Tibial nerve (tissue), 4 donors: ENCODE measurements around the gene NT5DC4. TPM values are rescaled to one million over a fixed set of nuclear protein-coding genes. Genes with fewer than 3 reads are reported as not detected.

ENCODE experiments used
- DNase-seq, 2 donors: peaks; one replicate each; pipeline ENCODE4 v3.0.0-alpha.2; 2019; ENCODE audit warnings: low spot score in 2 of 2
- H3K27ac ChIP-seq, 4 donors: fragments of 200-600 bp; sonication (generic) in 3 of 4; one replicate each; pipeline ENCODE4 v1.5.1; 2017 to 2019; ENCODE audit warnings: mild to moderate bottlenecking in 1 of 4
- H3K27me3 ChIP-seq, 2 donors: fragments of 200-600 bp; sonication (generic) in 1 of 2; one replicate each; pipeline versions ENCODE4 v1.5.1 to v1.6.0; 2017 to 2019
- H3K36me3 ChIP-seq, 3 donors: fragments of 200-600 bp; sonication (generic); one replicate each; pipeline ENCODE4 v1.5.1; 2018 to 2019
- H3K4me1 ChIP-seq, 4 donors: fragments of 200-600 bp; sonication (generic) in 3 of 4; one replicate each; pipeline ENCODE4 v1.5.1; 2017 to 2019
- H3K4me3 ChIP-seq, 4 donors: fragments of 200-600 bp; sonication (generic) in 3 of 4; one replicate each; pipeline ENCODE4 v1.5.1; 2017 to 2019; ENCODE audit warnings: mild to moderate bottlenecking in 1 of 4, moderate library complexity in 1 of 4
- H3K9me3 ChIP-seq, 4 donors: fragments of 200-600 bp; sonication (generic) in 3 of 4; one replicate each; pipeline ENCODE4 v1.5.1; 2017 to 2019
- EP300 ChIP-seq, 2 donors: sonication (generic); formaldehyde crosslinking; IDR thresholded peaks; one replicate each; pipeline ENCODE4 v1.6.1; 2017; ENCODE audit warnings: antibody characterized with exemption in 2 of 2, mild to moderate bottlenecking in 1 of 2
- POLR2A ChIP-seq, 2 donors: fragments of 450-650 bp; IDR thresholded peaks; one replicate each; pipeline ENCODE4 v1.6.1; 2017; ENCODE audit warnings: antibody characterized with exemption in 2 of 2, mild to moderate bottlenecking in 2 of 2, moderate library complexity in 2 of 2
- WGBS, 2 donors: methylation state at CpG; one replicate each; pipeline ENCODE4 v1.1.5; 2018; 5-methylcytosine and 5-hydroxymethylcytosine counted together
- total RNA-seq, 4 donors: library from RNA; depleted of rRNA; stranded (reverse); fragments of >200 nt; gene quantifications; one replicate each; pipeline ENCODE4 v1.1.0, GENCODE V29; 2016
- TF ChIP-seq, protein P1 (sequence below), 5 experiments: fragments of 200-600 bp in 3 of 5; fragments of 450-650 bp in 2 of 5; sonication (generic) in 3 of 5; IDR thresholded peaks; one replicate each; pipeline ENCODE4 v1.5.1; 2016 to 2019; ENCODE audit warnings: antibody characterized with exemption in 5 of 5, mild to moderate bottlenecking in 3 of 5, moderate library complexity in 2 of 5

The NT5DC4 gene
- total RNA-seq, 4 donors from 2014 or later, result not detected

GRCh38 chr2:112787729-112788393 lies 67.0 kb downstream of the NT5DC4 start:
- H3K4me1 ChIP-seq, result peaks cover 0 to 4% (median 0%) of the 10 kb centered on the region in 4 donors
- H3K4me3 ChIP-seq, result no peak overlapping the region
- DNase-seq, result no peak
- no peaks in the 10 kb centered on the region for H3K27me3 ChIP-seq
- 78 to 81% methylated on average over 4 of the region's 4 CpGs for WGBS, 2 donors
- no peaks in the 10 kb centered on the region for H3K36me3 ChIP-seq
- TF ChIP-seq EP300 (IDR thresholded peaks at IDR 0.05) (no peak), POLR2A (IDR thresholded peaks at IDR 0.05) (no peak)
- TF ChIP-seq, protein P1, sequence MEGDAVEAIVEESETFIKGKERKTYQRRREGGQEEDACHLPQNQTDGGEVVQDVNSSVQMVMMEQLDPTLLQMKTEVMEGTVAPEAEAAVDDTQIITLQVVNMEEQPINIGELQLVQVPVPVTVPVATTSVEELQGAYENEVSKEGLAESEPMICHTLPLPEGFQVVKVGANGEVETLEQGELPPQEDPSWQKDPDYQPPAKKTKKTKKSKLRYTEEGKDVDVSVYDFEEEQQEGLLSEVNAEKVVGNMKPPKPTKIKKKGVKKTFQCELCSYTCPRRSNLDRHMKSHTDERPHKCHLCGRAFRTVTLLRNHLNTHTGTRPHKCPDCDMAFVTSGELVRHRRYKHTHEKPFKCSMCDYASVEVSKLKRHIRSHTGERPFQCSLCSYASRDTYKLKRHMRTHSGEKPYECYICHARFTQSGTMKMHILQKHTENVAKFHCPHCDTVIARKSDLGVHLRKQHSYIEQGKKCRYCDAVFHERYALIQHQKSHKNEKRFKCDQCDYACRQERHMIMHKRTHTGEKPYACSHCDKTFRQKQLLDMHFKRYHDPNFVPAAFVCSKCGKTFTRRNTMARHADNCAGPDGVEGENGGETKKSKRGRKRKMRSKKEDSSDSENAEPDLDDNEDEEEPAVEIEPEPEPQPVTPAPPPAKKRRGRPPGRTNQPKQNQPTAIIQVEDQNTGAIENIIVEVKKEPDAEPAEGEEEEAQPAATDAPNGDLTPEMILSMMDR (IDR thresholded peaks at IDR 0.05), result no peak
- no peaks in the 10 kb centered on the region for H3K9me3 ChIP-seq
- no peak overlapping the region for H3K27ac ChIP-seq

DNA sequence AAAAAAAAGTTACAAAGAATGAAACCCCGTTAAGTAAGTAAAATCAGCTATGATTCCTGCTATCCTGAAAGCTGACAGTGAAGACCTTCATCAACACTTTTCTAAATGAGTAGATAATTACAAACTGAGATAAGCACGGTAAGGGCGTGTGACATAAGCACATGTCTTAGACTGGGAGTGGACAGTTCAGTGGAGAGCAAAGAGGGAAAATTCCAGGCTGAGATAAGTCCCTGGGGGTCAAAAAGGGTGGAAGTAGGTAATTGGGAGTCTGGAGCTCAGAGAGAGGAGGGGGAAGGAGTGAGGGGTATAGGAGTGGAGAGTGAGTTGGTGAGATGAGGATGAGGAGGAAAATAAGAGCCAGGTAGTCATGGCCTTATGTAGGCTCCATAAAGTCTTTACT lies 67.8 kb downstream of the NT5DC4 start:
- Histone ChIP-seq H3K36me3 (no peaks in the 10 kb centered on the region), H3K27ac (no peak overlapping the region), H3K27me3 (no peaks in the 10 kb centered on the region), H3K4me3 (no peak overlapping the region), H3K9me3 (no peaks in the 10 kb centered on the region), H3K4me1 (peaks cover 0 to 4% (median 0%) of the 10 kb centered on the region in 4 donors)
- WGBS, 2 donors, result 85 to 93% methylated on average over 3 of the region's 3 CpGs
- DNase-seq, result no peak
- TF ChIP-seq, protein P1 (IDR thresholded peaks at IDR 0.05), result no peak
- TF ChIP-seq EP300 (IDR thresholded peaks at IDR 0.05) (no peak), POLR2A (IDR thresholded peaks at IDR 0.05) (no peak)

Other genes starting within 250 kb of the NT5DC4 start
- gene TTL, start 238.9 kb upstream of the NT5DC4 start, total RNA-seq, result 10 to 100 TPM; 11.8 to 27.8 (median 23.3) TPM
- 10 to 100 TPM; 10.3 to 14.9 (median 12.1) TPM for gene POLR1B, start 178.6 kb upstream of the NT5DC4 start, total RNA-seq
- 10 to 100 TPM in 3 of 4 donors, 1 to 10 TPM in 1; 4.3 to 30.6 (median 17.9) TPM for gene CHCHD5, start 136.4 kb upstream of the NT5DC4 start, total RNA-seq
- gene SLC20A1, start 75.1 kb upstream of the NT5DC4 start, total RNA-seq, result 10 to 100 TPM; 19.3 to 50.5 (median 32.8) TPM
- not detected for gene CKAP2L, start 43.6 kb downstream of the NT5DC4 start, total RNA-seq
- gene IL1A, start 63.5 kb downstream of the NT5DC4 start, total RNA-seq, result 1 to 10 TPM in 1 of 4 donors, not detected in 3; 1.1 TPM
- gene IL1B, start 115.8 kb downstream of the NT5DC4 start, total RNA-seq, result 1 to 10 TPM in 1 of 4 donors, under 1 TPM in 2, not detected in 1; 0.22 to 2.7 (median 0.39) TPM
- gene IL37, start 190.1 kb downstream of the NT5DC4 start, total RNA-seq, result not detected